WTC11 (cell line): ENCODE measurements around the gene CALN1. TPM values are rescaled to one million over a fixed set of nuclear protein-coding genes. Genes with fewer than 3 reads are reported as not detected.

ENCODE experiments used
- ATAC-seq: fragments of 200-7000 bp; cut with Tn5 transposase; 2 replicates; pipeline ENCODE4 v1.10.0; 2021; ENCODE audit warnings: mild to moderate bottlenecking, moderate library complexity
- CTCF ChIA-PET: fragments of 300-600 bp; sonication (Branson Sonifier 250); formaldehyde crosslinking; loops from one replicate; lab custom pipeline; 2021; ENCODE audit warnings: antibody characterized with exemption; lab: Charles Lee
- POLR2A ChIA-PET: fragments of 350-600 bp; sonication (Branson Sonifier 250); formaldehyde crosslinking; loops from one replicate; lab custom pipeline; 2021; ENCODE audit warnings: antibody characterized with exemption; lab: Charles Lee
- DNase-seq: peaks from one replicate; pipeline ENCODE4 v3.0.0; 2021; ENCODE audit warnings: low spot score
- H3K27ac Mint-ChIP-seq: 2 replicates; pipeline ENCODE4 v1.8.0; 2021; ENCODE audit warnings: mixed read lengths
- H3K27me3 Mint-ChIP-seq: 2 replicates; pipeline ENCODE4 v1.8.0; 2021; ENCODE audit warnings: low read depth, mild to moderate bottlenecking, moderate library complexity, mixed read lengths
- H3K36me3 Mint-ChIP-seq: 2 replicates; pipeline ENCODE4 v1.8.0; 2021; ENCODE audit warnings: mixed read lengths
- H3K4me1 Mint-ChIP-seq: 2 replicates; pipeline ENCODE4 v1.8.0; 2022; ENCODE audit warnings: mixed read lengths
- H3K4me3 Mint-ChIP-seq: 2 replicates; pipeline ENCODE4 v1.8.0; 2021; ENCODE audit warnings: mild to moderate bottlenecking, moderate library complexity, mixed read lengths
- H3K9me3 Mint-ChIP-seq: 2 replicates; pipeline ENCODE4 v1.8.0; 2021; ENCODE audit warnings: mixed read lengths
- FOXJ3 ChIP-seq: sonication (generic); formaldehyde crosslinking; IDR thresholded peaks from 2 replicates; pipeline ENCODE4 v1.9.0; 2021; ENCODE audit warnings: missing genetic modification reagents, mild to moderate bottlenecking, borderline replicate concordance
- FOXP1 ChIP-seq: sonication (generic); formaldehyde crosslinking; IDR thresholded peaks from 2 replicates; pipeline ENCODE4 v1.8.0; 2022; ENCODE audit warnings: missing genetic modification reagents, mild to moderate bottlenecking, moderate library complexity, borderline replicate concordance
- KAT7 ChIP-seq: sonication (generic); formaldehyde crosslinking; IDR thresholded peaks from 2 replicates; pipeline ENCODE4 v1.8.1; 2023; ENCODE audit warnings: missing genetic modification reagents, mild to moderate bottlenecking, borderline replicate concordance
- NFE2L1 ChIP-seq: sonication (generic); formaldehyde crosslinking; IDR thresholded peaks from 2 replicates; pipeline ENCODE4 v1.8.1; 2023; ENCODE audit warnings: missing genetic modification reagents
- NR1H2 ChIP-seq: sonication (generic); formaldehyde crosslinking; IDR thresholded peaks from 2 replicates; pipeline ENCODE4 v1.9.0; 2021; ENCODE audit warnings: mild to moderate bottlenecking, moderate library complexity, missing genetic modification reagents
- NR3C1 ChIP-seq: sonication (generic); formaldehyde crosslinking; conservative IDR thresholded peaks from 2 replicates; pipeline ENCODE4 v1.8.1; 2023; ENCODE audit warnings: low read depth, mild to moderate bottlenecking, missing genetic modification reagents
- OVOL2 ChIP-seq: fragments of 250-450 bp; sonication (Bioruptor Pico); IDR thresholded peaks from 2 replicates; pipeline ENCODE4 v1.9.0; 2021; ENCODE audit warnings: mild to moderate bottlenecking, borderline replicate concordance
- PRRX2 ChIP-seq: fragments of 250-450 bp; sonication (Bioruptor Pico); IDR thresholded peaks from 2 replicates; pipeline ENCODE4 v1.8.0; 2021; ENCODE audit warnings: mild to moderate bottlenecking
- SMAD3 ChIP-seq: sonication (generic); formaldehyde crosslinking; IDR thresholded peaks from 2 replicates; pipeline ENCODE4 v1.8.0; 2022; ENCODE audit warnings: missing genetic modification reagents, mild to moderate bottlenecking, borderline replicate concordance
- TEAD4 ChIP-seq: sonication (generic); formaldehyde crosslinking; IDR thresholded peaks from 2 replicates; pipeline ENCODE4 v1.8.0; 2022; ENCODE audit warnings: mild to moderate bottlenecking, missing genetic modification reagents
- ZBTB21 ChIP-seq: sonication (generic); formaldehyde crosslinking; IDR thresholded peaks from 2 replicates; pipeline ENCODE4 v1.8.1; 2023; ENCODE audit warnings: mild to moderate bottlenecking, missing genetic modification reagents, borderline replicate concordance
- ZNF138 ChIP-seq: sonication (generic); formaldehyde crosslinking; conservative IDR thresholded peaks from 2 replicates; pipeline ENCODE4 v1.8.1; 2022; ENCODE audit warnings: mild to moderate bottlenecking, moderate library complexity, missing genetic modification reagents
- total RNA-seq: library from RNA; stranded (reverse); gene quantifications from 3 replicates; pipeline ENCODE4 v1.2.3, GENCODE V29; 2021
- TF ChIP-seq, protein P1 (sequence below): fragments of 250-450 bp; sonication (Bioruptor Pico); IDR thresholded peaks from 2 replicates; pipeline ENCODE4 v1.8.0; 2021; ENCODE audit warnings: mild to moderate bottlenecking
- TF ChIP-seq, protein P2 (sequence below): sonication (generic); formaldehyde crosslinking; conservative IDR thresholded peaks from 2 replicates; pipeline ENCODE4 v1.8.1; 2023; ENCODE audit warnings: mild to moderate bottlenecking, low read depth, missing genetic modification reagents, moderate library complexity
- TF ChIP-seq, protein P3 (sequence below): fragments of 250-450 bp; sonication (Bioruptor Pico); conservative IDR thresholded peaks from 2 replicates; pipeline ENCODE4 v1.9.0; 2021; ENCODE audit warnings: mild to moderate bottlenecking
- TF ChIP-seq, protein P4 (sequence below): sonication (generic); formaldehyde crosslinking; IDR thresholded peaks from 2 replicates; pipeline ENCODE4 v1.8.0; 2022; ENCODE audit warnings: mild to moderate bottlenecking, missing genetic modification reagents
- TF ChIP-seq, protein P5 (sequence below): fragments of 250-450 bp; sonication (Bioruptor Pico); IDR thresholded peaks from 2 replicates; pipeline ENCODE4 v1.9.0; 2021; ENCODE audit warnings: mild to moderate bottlenecking
- TF ChIP-seq, protein P6 (sequence below): fragments of 250-450 bp; sonication (Bioruptor Pico); IDR thresholded peaks from 2 replicates; pipeline ENCODE4 v1.9.0; 2021; ENCODE audit warnings: moderate library complexity, mild to moderate bottlenecking, inconsistent platforms, borderline replicate concordance
- TF ChIP-seq, protein P7 (sequence below): sonication (generic); formaldehyde crosslinking; IDR thresholded peaks from 2 replicates; pipeline ENCODE4 v1.8.1; 2023; ENCODE audit warnings: mild to moderate bottlenecking, missing genetic modification reagents
- TF ChIP-seq, protein P8 (sequence below): sonication (generic); formaldehyde crosslinking; IDR thresholded peaks from 2 replicates; pipeline ENCODE4 v1.8.0; 2022; ENCODE audit warnings: mild to moderate bottlenecking, missing genetic modification reagents

The CALN1 gene
- total RNA-seq, 1 experiment from 2014 or later = 10.5 TPM

DNA sequence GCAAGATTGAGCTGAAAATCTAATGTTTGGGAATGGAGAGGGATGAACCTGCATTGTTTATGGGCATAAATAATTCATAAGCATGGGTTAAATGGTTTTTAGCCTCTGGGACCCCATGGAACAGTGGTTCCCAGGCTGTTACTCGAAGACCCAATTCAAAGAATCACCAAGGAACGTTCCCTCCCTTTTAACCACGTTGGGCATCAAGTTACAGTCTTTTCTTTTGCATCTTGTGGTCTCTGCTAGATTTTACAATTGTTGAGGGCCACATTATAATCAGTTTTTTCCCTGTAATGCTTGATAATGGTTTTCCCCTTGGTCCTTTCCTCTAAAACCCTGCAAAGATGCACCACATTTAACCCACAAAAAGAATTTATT, 2.5 kb downstream of the CALN1 start:
- Mint-ChIP-seq H3K27ac (no peak overlapping the region), H3K4me3 (no peak overlapping the region), H3K36me3 (no peaks in the 10 kb centered on the region), H3K4me1 (peaks cover 11% of the 10 kb centered on the region)
- POLR2A ChIA-PET = no interaction called here
- ATAC-seq (no peak), DNase-seq (no peak)
- CTCF ChIA-PET = interaction anchor here (0.6 to 1.5 kb wide), 3 partner anchors 11 to 658 kb away, joined by 3 to 5 read pairs (median 5); no protein-coding TSS in a partner anchor
- TF ChIP-seq ZNF138 (CRISPR knock-in tag) (no peak), OVOL2 (CRISPR knock-in tag) (no peak), TEAD4 (CRISPR knock-in tag) (no peak), NFE2L1 (CRISPR knock-in tag) (no peak)
- TF ChIP-seq, protein P1, sequence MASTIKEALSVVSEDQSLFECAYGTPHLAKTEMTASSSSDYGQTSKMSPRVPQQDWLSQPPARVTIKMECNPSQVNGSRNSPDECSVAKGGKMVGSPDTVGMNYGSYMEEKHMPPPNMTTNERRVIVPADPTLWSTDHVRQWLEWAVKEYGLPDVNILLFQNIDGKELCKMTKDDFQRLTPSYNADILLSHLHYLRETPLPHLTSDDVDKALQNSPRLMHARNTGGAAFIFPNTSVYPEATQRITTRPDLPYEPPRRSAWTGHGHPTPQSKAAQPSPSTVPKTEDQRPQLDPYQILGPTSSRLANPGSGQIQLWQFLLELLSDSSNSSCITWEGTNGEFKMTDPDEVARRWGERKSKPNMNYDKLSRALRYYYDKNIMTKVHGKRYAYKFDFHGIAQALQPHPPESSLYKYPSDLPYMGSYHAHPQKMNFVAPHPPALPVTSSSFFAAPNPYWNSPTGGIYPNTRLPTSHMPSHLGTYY (CRISPR knock-in tag) = no peak
- TF ChIP-seq, protein P2, sequence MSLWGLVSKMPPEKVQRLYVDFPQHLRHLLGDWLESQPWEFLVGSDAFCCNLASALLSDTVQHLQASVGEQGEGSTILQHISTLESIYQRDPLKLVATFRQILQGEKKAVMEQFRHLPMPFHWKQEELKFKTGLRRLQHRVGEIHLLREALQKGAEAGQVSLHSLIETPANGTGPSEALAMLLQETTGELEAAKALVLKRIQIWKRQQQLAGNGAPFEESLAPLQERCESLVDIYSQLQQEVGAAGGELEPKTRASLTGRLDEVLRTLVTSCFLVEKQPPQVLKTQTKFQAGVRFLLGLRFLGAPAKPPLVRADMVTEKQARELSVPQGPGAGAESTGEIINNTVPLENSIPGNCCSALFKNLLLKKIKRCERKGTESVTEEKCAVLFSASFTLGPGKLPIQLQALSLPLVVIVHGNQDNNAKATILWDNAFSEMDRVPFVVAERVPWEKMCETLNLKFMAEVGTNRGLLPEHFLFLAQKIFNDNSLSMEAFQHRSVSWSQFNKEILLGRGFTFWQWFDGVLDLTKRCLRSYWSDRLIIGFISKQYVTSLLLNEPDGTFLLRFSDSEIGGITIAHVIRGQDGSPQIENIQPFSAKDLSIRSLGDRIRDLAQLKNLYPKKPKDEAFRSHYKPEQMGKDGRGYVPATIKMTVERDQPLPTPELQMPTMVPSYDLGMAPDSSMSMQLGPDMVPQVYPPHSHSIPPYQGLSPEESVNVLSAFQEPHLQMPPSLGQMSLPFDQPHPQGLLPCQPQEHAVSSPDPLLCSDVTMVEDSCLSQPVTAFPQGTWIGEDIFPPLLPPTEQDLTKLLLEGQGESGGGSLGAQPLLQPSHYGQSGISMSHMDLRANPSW (CRISPR knock-in tag) = no peak
- TF ChIP-seq, all 79 proteins: peak for 0
- Mint-ChIP-seq H3K9me3 (no peaks in the 10 kb centered on the region), H3K27me3 (no peaks in the 10 kb centered on the region; the same call in 1 of the 2 replicates)

DNA sequence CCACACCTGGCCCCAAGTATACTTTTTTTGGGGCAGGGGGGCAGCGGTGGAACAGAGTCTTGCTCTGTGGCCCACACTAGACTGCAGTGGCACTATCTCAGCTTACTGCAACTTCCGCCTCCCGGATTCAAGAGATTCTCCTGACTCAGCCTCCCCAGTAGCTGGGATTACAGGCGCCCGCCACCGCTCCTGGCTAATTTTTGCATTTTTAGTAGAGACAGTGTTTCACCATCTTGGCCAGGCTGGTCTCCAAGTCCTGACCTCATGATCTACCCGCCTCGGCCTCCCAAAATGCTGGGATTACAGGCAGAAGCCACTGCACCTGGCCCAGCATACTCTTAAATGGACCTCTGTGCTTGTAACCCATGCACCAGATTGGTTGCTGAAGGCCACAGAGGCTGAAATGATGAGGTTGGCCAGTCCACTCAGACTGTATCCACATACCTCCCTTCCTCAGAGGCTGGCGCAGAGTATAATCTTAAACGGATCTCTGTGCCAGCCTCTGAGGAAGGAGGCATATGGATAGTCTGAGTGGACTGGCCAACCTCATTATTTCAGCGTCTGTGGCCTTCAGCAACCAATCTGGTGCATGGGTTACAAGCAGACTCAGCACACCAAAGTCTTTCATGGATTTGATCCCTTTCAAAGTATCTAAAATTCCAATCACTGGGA, 3.0 kb downstream of the CALN1 start:
- TF ChIP-seq ZBTB21 (CRISPR knock-in tag) (no peak), SMAD3 (CRISPR knock-in tag) (no peak), PRRX2 (CRISPR knock-in tag) (no peak)
- TF ChIP-seq, protein P3, sequence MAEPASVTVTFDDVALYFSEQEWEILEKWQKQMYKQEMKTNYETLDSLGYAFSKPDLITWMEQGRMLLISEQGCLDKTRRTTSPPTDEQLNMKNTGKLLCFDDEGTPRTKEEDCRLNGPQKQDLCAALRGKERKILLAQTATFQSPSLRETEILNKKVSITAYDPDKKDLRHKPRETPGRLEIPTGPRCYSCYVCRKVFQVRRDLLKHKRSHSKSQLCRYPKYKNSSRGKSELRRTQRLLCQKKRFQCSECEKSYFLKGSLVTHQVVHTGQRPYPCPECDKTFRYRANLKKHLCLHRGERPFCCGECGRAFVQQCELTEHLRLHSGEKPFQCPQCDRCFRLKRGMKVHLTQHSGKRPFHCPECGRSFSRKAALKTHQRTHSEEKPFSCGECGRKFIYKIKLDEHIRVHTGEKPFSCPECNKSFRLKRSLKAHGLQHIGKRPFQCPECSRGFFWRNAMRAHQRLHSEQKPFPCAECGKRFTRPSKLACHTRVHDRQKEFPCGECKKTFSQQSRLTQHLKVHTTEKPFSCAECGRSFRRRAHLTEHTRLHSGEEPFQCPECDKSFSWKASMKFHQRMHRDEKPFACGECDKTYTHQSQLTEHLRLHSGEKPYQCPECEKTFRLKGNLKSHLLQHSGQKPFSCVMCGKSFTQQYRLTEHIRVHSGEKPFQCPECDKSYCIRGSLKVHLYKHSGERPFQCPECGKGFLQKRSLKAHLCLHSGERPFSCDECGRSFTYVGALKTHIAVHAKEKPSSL (CRISPR knock-in tag) = no peak
- TF ChIP-seq, protein P4, sequence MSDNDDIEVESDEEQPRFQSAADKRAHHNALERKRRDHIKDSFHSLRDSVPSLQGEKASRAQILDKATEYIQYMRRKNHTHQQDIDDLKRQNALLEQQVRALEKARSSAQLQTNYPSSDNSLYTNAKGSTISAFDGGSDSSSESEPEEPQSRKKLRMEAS (CRISPR knock-in tag) = no peak
- TF ChIP-seq, protein P5, sequence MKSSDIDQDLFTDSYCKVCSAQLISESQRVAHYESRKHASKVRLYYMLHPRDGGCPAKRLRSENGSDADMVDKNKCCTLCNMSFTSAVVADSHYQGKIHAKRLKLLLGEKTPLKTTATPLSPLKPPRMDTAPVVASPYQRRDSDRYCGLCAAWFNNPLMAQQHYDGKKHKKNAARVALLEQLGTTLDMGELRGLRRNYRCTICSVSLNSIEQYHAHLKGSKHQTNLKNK (CRISPR knock-in tag) = no peak
- no peak overlapping the region for H3K4me3 Mint-ChIP-seq
- DNase-seq = no peak

DNA sequence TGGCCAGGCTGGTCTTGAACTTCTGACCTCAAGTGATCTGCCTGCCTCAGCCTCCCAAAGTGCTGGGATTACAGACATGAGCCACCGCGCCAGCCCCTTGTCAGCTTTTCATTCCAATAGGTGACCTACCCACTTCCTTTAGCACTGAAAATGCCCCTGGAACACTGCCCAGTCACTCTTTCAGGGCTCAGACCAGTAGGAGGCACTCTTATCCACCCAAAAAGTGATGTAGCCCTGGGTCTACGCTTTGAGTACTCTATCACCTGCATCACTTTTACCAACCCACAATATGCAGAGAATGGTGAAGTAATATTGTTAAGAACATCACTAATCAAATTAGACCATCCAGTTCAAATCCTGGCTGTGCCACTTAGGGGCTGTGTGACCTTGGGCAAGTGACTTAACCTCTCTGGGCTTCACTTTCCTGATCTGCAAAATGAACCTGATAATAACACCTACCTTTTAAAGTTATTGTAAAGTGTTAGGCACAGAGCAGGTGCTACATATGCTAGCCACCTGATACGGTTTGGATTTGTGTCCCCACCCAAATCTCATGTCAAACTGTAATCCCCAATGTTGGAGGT, 5.2 kb downstream of the CALN1 start:
- Mint-ChIP-seq H3K27ac (no peak overlapping the region), H3K27me3 (no peaks in the 10 kb centered on the region; the same call in 1 of the 2 replicates), H3K9me3 (no peaks in the 10 kb centered on the region), H3K4me3 (no peak overlapping the region), H3K4me1 (peaks cover 11% of the 10 kb centered on the region), H3K36me3 (no peaks in the 10 kb centered on the region)
- POLR2A ChIA-PET = no interaction called here
- ATAC-seq (peak; percentile 34; the same call in 1 of the 2 replicates), DNase-seq (no peak)
- CTCF ChIA-PET = interaction anchor here (0.5 to 2.3 kb wide), 5 partner anchors 32 to 655 kb away, joined by 3 to 6 read pairs (median 5); no protein-coding TSS in a partner anchor
- TF ChIP-seq, protein P6, sequence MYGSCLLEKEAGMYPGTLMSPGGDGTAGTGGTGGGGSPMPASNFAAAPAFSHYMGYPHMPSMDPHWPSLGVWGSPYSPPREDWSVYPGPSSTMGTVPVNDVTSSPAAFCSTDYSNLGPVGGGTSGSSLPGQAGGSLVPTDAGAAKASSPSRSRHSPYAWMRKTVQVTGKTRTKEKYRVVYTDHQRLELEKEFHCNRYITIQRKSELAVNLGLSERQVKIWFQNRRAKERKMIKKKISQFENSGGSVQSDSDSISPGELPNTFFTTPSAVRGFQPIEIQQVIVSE (CRISPR knock-in tag) = no peak
- TF ChIP-seq NR3C1 (no peak), FOXP1 (CRISPR knock-in tag) (no peak), OVOL2 (CRISPR knock-in tag) (no peak), FOXJ3 (no peak), KAT7 (CRISPR knock-in tag) (no peak), NR1H2 (CRISPR knock-in tag) (no peak)
- TF ChIP-seq, protein P7, sequence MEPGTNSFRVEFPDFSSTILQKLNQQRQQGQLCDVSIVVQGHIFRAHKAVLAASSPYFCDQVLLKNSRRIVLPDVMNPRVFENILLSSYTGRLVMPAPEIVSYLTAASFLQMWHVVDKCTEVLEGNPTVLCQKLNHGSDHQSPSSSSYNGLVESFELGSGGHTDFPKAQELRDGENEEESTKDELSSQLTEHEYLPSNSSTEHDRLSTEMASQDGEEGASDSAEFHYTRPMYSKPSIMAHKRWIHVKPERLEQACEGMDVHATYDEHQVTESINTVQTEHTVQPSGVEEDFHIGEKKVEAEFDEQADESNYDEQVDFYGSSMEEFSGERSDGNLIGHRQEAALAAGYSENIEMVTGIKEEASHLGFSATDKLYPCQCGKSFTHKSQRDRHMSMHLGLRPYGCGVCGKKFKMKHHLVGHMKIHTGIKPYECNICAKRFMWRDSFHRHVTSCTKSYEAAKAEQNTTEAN (CRISPR knock-in tag) = no peak
- TF ChIP-seq, protein P8, sequence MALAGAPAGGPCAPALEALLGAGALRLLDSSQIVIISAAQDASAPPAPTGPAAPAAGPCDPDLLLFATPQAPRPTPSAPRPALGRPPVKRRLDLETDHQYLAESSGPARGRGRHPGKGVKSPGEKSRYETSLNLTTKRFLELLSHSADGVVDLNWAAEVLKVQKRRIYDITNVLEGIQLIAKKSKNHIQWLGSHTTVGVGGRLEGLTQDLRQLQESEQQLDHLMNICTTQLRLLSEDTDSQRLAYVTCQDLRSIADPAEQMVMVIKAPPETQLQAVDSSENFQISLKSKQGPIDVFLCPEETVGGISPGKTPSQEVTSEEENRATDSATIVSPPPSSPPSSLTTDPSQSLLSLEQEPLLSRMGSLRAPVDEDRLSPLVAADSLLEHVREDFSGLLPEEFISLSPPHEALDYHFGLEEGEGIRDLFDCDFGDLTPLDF (CRISPR knock-in tag) = no peak

More for the DNA sequence above, 3.0 kb downstream of the CALN1 start:
- no peak overlapping the region for H3K27ac Mint-ChIP-seq
- ChIA-PET CTCF (interaction anchor here (1.1 to 1.5 kb wide), 2 partner anchors 11 to 657 kb away, joined by 5 read pairs; no protein-coding TSS in a partner anchor), POLR2A (no interaction called here)
- no peaks in the 10 kb centered on the region for H3K36me3 Mint-ChIP-seq
- ATAC-seq = no peak
- H3K27me3 Mint-ChIP-seq = no peaks in the 10 kb centered on the region; the same call in 1 of the 2 replicates
- peaks cover 11% of the 10 kb centered on the region for H3K4me1 Mint-ChIP-seq
- no peaks in the 10 kb centered on the region for H3K9me3 Mint-ChIP-seq
